ENCODE measurements around the gene LMO3.

The LMO3 gene

DNA sequence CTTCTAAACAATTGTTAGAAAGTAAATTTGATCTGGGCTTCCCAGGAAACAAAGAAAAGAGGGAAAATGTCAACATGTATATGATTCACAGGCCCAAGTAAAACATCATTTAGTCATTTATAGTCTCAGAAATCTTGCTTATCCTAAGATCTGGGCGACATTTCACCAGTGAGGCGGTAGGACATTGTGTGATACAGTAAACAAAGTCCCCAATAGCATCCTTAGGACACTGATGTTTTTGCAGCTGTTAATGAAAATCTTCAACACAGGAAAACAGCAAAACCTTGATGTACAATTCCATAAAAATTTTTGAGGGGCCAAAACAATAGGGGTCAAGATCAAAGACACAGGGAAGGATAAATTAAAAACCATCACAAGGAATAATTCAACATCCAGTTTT is 20.2 kb downstream of the LMO3 start:
- ChIA-PET POLR2A (no interaction called here), CTCF (no interaction called here)
- no peak for TF ChIP-seq FOXA1 (IDR thresholded peaks at IDR 0.05)
- TF ChIP-seq LEF1 (IDR thresholded peaks at IDR 0.05; ENCODE audit: borderline replicate concordance) = no peak
- no peak for TF ChIP-seq TARDBP (IDR thresholded peaks at IDR 0.05)
- TF ChIP-seq SUZ12 (IDR thresholded peaks at IDR 0.05) = no peak
- no peak for TF ChIP-seq HDGF (IDR thresholded peaks at IDR 0.05; ENCODE audit: borderline replicate concordance)
- no peak for TF ChIP-seq ARNT (IDR thresholded peaks at IDR 0.05)
- TF ChIP-seq FOXK2 (IDR thresholded peaks at IDR 0.05) = no peak
- TF ChIP-seq L3MBTL2 (conservative IDR thresholded peaks at IDR 0.05) = no peak
- no peak for TF ChIP-seq NFRKB (IDR thresholded peaks at IDR 0.05)
- no peak for TF ChIP-seq ZNF384 (IDR thresholded peaks at IDR 0.05)
- no peak for TF ChIP-seq ELF4 (IDR thresholded peaks at IDR 0.05)
- TF ChIP-seq FOXM1 (IDR thresholded peaks at IDR 0.05; ENCODE audit: borderline replicate concordance) = no peak
- DNase-seq (ENCODE audit: extremely low spot score) = no peak

DNA sequence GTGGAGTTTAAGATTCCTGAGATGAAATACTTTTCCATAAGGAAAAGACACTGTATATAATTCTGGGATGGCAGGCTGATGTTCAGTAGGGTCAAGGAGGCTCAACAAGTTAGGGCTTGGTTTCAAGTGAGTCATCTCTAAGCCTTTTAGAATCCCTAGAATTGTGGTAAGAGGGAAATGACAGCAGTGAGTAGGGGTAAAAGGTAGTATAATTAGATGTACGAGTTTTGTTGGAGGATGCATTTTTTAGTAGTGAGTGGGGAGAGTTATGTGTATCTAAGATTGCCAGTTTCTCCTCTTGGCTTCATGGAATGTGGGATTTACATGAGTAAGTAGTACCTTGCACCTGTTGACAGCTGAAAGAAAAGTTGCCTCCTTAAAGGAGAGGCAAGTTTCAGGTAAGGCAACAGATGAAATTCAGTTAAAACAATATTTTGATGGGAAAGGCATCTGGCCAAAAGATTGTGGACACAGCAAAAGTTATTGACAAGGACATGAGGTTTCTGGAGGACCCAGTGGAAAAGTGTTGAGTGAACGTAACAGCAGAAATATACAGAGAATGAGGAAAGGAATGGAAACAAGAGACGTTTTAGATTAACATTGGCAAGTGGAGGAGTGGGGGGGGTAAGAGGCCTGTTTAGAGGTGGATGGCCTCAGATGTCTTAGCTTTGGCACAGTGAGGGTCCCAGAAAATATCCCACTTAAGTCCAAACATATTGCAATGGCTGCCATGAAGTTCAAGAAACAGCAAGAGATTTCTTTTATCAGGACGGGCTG is 21.8 kb downstream of the LMO3 start:
- POLR2A ChIA-PET = no interaction called here
- DNase-seq (ENCODE audit: extremely low spot score) = no peak
- TF ChIP-seq, protein P1, sequence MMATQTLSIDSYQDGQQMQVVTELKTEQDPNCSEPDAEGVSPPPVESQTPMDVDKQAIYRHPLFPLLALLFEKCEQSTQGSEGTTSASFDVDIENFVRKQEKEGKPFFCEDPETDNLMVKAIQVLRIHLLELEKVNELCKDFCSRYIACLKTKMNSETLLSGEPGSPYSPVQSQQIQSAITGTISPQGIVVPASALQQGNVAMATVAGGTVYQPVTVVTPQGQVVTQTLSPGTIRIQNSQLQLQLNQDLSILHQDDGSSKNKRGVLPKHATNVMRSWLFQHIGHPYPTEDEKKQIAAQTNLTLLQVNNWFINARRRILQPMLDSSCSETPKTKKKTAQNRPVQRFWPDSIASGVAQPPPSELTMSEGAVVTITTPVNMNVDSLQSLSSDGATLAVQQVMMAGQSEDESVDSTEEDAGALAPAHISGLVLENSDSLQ (IDR thresholded peaks at IDR 0.05) = no peak
- TF ChIP-seq FOXM1 (IDR thresholded peaks at IDR 0.05; ENCODE audit: borderline replicate concordance) (no peak), NFRKB (IDR thresholded peaks at IDR 0.05) (no peak), ARNT (IDR thresholded peaks at IDR 0.05) (no peak), CTBP1 (IDR thresholded peaks at IDR 0.05; ENCODE audit: borderline replicate concordance) (no peak), TARDBP (IDR thresholded peaks at IDR 0.05) (no peak), LEF1 (IDR thresholded peaks at IDR 0.05; ENCODE audit: borderline replicate concordance) (no peak), FOXK2 (IDR thresholded peaks at IDR 0.05) (no peak), L3MBTL2 (conservative IDR thresholded peaks at IDR 0.05) (no peak), SUZ12 (IDR thresholded peaks at IDR 0.05) (no peak), HDGF (IDR thresholded peaks at IDR 0.05; ENCODE audit: borderline replicate concordance) (no peak), ELF4 (IDR thresholded peaks at IDR 0.05) (no peak), BHLHE40 (IDR thresholded peaks at IDR 0.05; ENCODE audit: borderline replicate concordance) (no peak), ZNF384 (IDR thresholded peaks at IDR 0.05) (no peak), FOXA1 (IDR thresholded peaks at IDR 0.05) (no peak), SP1 (IDR thresholded peaks at IDR 0.05) (no peak)
- CTCF ChIA-PET = no interaction called here

DNA sequence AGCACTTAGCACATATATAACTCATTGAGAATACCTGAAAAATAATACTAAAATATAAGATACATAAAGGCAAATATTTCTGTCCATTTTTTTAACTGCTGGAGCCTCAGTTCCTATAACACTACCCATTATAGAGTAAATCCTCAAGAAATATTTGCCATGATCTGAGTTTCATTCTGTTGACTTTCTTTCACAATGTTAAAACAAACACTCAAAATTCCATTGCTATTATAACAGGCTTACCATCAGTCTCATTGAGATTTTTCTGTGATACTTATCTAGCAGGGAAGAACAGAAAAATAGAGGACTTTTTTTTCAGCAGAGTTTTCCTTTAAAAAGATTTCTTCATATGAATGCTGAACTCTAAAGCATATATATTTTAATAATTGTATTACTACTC is 24.5 kb downstream of the LMO3 start:
- no peak for DNase-seq (ENCODE audit: extremely low spot score)
- CTCF ChIA-PET = no interaction called here
- POLR2A ChIA-PET = no interaction called here
- TF ChIP-seq SUZ12 (IDR thresholded peaks at IDR 0.05) (no peak), ZNF384 (IDR thresholded peaks at IDR 0.05) (no peak), BHLHE40 (IDR thresholded peaks at IDR 0.05; ENCODE audit: borderline replicate concordance) (no peak), FOXK2 (IDR thresholded peaks at IDR 0.05) (no peak), HDGF (IDR thresholded peaks at IDR 0.05; ENCODE audit: borderline replicate concordance) (no peak), TARDBP (IDR thresholded peaks at IDR 0.05) (no peak), FOXM1 (IDR thresholded peaks at IDR 0.05; ENCODE audit: borderline replicate concordance) (no peak), LEF1 (IDR thresholded peaks at IDR 0.05; ENCODE audit: borderline replicate concordance) (no peak), ELF4 (IDR thresholded peaks at IDR 0.05) (no peak), SP1 (IDR thresholded peaks at IDR 0.05) (no peak), ARNT (IDR thresholded peaks at IDR 0.05) (no peak), NFRKB (IDR thresholded peaks at IDR 0.05) (no peak), FOXA1 (IDR thresholded peaks at IDR 0.05) (no peak)
- TF ChIP-seq, protein P1 (IDR thresholded peaks at IDR 0.05) = no peak

DNA sequence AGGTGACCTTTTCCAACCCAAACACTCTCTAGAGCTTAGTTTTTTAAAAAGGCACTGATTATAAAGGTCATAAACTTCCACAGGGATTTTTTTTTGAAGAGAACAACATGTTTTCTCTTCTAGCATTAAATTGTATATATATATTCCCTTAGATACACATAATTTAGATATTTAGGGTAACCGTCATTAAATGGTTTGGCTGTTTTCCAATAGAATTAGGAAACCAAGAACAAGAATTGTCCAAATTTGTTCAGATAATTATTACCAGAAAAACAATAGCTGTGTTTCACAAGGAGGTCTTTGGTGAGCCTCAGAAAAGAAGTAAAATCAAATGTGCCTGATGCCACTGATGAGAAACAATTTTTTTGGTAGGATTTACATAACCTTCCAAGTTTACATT is 26.9 kb downstream of the LMO3 start:
- ChIA-PET CTCF (no interaction called here), POLR2A (no interaction called here)
- TF ChIP-seq LEF1 (IDR thresholded peaks at IDR 0.05; ENCODE audit: borderline replicate concordance) (no peak), FOXK2 (IDR thresholded peaks at IDR 0.05) (no peak), ELF4 (IDR thresholded peaks at IDR 0.05) (no peak), CTBP1 (IDR thresholded peaks at IDR 0.05; ENCODE audit: borderline replicate concordance) (no peak), SP1 (IDR thresholded peaks at IDR 0.05) (no peak), L3MBTL2 (conservative IDR thresholded peaks at IDR 0.05) (no peak), FOXM1 (IDR thresholded peaks at IDR 0.05; ENCODE audit: borderline replicate concordance) (no peak), HDGF (IDR thresholded peaks at IDR 0.05; ENCODE audit: borderline replicate concordance) (no peak), ARNT (IDR thresholded peaks at IDR 0.05) (no peak)
- TF ChIP-seq, protein P1 (IDR thresholded peaks at IDR 0.05) = no peak
- DNase-seq (ENCODE audit: extremely low spot score) = no peak

DNA sequence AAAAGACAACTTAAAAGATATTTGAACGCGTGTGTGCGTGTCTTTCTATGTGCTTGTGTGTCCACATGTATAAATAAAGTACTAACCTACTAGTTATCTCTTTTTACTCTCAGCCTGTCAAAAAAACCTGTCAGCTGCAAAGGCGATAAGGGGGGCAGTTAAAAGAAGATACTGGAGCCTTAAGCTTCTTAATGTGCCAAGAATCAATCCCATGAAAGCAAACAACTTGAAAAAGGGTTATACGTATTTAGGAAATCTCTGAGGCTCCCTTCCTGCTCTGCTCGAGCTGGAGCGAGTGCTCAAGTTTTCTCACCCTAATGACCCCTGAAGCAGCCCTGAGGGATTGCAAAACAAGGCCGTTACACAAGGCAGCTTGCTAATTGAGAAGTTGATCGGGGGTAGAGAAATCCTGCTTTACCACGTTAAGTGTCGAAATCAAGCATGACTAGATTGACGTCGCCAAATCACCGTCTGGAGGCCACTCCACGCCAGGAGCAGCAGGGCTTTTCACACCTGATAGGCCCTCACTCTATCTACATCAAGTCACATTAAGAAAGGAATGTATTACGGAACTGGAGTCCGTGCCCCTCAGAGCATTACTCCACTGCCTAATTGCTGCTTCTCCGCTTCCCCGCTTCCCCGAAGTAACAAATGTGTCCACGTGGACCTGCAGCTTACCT is 32.4 kb downstream of the LMO3 start:
- TF ChIP-seq FOXK2 (IDR thresholded peaks at IDR 0.05) (no peak), FOXM1 (IDR thresholded peaks at IDR 0.05; ENCODE audit: borderline replicate concordance) (no peak), FOXA1 (IDR thresholded peaks at IDR 0.05) (no peak), HDGF (IDR thresholded peaks at IDR 0.05; ENCODE audit: borderline replicate concordance) (no peak), ARNT (IDR thresholded peaks at IDR 0.05) (no peak), TARDBP (IDR thresholded peaks at IDR 0.05) (no peak), NFRKB (IDR thresholded peaks at IDR 0.05) (no peak), L3MBTL2 (conservative IDR thresholded peaks at IDR 0.05) (no peak), BHLHE40 (IDR thresholded peaks at IDR 0.05; ENCODE audit: borderline replicate concordance) (no peak), LEF1 (IDR thresholded peaks at IDR 0.05; ENCODE audit: borderline replicate concordance) (no peak), SP1 (IDR thresholded peaks at IDR 0.05) (no peak), ELF4 (IDR thresholded peaks at IDR 0.05) (no peak), SUZ12 (IDR thresholded peaks at IDR 0.05) (no peak), CTBP1 (IDR thresholded peaks at IDR 0.05; ENCODE audit: borderline replicate concordance) (no peak), ZNF384 (IDR thresholded peaks at IDR 0.05) (no peak)
- TF ChIP-seq, protein P1 (IDR thresholded peaks at IDR 0.05) = no peak
- POLR2A ChIA-PET = no interaction called here

More for the DNA sequence above, 32.4 kb downstream of the LMO3 start:
- no peak for DNase-seq (ENCODE audit: extremely low spot score)
- CTCF ChIA-PET = no interaction called here
